GM19099 (cell line): Measurements from ENCODE around the gene RNU1-2.

ENCODE experiments used
- POLR2A ChIP-seq: IDR thresholded peaks from 3 replicates; pipeline ENCODE4 v1.6.1; 2011; ENCODE audit warnings: low read depth; ENCODE audit not compliant: insufficient read length; ENCODE audit errors: extremely low read depth

RNU1-2 gene

DNA sequence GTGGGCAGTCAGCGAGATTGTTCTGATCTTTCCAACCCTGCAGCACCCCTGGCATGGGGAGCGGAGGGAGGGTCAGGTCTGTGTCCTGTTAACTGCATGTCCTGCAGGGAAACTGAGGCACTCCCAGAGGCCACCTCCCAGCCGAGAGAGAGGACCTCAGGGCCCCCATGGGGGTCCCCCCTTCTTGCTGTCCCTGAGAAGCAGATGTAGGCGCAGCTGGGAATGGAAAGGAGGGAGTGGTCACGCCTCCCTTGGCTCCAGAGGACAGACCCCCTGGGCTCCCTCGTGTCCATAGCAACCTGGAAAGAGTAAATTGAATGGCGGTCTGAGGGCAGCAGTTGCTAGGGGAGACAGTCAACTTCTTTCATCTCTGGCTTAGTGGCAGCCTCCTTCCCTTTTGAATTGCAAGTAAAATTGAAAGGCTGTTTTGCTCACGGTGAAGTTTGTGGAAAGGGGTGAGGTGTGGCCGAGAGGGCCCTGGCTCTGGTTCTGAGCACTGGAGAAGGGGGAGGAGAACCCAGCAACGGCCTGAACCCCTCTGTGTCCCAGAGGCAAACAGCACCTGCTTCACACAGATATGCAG, 30.8 kb downstream of the RNU1-2 start:
- no peak for TF ChIP-seq POLR2A

DNA sequence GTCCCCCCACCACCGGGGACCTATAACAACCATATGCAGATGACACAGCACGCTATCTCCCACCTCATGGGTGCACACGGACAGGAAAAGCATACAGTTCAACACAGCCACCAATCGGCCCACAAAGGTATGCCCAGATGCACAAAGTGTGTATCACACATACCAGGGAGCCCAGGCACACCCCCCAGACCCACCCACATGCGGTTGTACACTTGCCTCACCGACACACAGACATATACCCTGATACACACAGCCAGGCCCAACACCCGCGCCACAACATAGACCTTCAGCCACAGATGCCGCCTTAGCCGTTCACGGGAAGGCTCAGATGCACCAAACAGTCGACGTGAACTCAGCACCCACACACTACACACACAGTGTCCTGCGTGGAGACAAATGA, 31.5 kb downstream of the RNU1-2 start:
- TF ChIP-seq POLR2A, result no peak

DNA sequence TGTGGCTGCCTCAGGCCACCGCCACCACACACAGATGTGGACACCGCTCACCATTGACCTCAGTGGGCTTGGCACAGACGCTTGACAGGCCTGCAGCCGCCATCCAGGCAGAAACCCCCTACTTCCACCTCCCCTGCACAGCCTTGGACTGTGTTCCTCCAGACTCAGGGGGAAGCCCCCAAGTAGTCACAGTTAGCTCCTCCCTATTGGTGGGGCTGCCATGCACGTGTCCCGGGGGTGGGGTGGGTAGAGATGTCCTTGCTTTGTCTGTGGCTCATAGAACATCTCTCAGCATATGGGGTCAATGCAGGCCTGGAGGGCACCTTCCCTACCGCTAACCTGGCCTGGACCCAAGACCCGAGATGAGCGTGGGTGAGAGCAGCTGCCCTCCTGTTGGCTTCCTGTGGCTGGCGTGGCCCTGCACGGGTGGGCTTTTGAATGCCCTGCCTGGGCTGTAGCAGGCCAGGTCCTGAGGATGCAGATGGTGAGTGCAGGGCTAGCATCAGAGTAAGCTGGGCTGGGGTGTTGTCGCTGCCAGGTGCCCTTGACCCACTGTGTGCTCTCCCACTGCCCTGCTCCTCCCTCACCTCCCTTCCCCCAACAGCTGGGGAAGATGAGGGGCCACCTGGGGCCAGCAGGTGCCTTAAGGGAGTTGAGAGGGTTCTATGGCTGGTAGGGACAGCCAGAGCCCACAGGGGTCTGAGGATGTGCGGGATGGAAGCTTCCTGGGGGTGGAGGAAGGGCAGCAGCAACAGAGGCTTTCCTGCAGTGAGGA, 32.1 kb downstream of the RNU1-2 start:
- TF ChIP-seq POLR2A, result no peak

DNA sequence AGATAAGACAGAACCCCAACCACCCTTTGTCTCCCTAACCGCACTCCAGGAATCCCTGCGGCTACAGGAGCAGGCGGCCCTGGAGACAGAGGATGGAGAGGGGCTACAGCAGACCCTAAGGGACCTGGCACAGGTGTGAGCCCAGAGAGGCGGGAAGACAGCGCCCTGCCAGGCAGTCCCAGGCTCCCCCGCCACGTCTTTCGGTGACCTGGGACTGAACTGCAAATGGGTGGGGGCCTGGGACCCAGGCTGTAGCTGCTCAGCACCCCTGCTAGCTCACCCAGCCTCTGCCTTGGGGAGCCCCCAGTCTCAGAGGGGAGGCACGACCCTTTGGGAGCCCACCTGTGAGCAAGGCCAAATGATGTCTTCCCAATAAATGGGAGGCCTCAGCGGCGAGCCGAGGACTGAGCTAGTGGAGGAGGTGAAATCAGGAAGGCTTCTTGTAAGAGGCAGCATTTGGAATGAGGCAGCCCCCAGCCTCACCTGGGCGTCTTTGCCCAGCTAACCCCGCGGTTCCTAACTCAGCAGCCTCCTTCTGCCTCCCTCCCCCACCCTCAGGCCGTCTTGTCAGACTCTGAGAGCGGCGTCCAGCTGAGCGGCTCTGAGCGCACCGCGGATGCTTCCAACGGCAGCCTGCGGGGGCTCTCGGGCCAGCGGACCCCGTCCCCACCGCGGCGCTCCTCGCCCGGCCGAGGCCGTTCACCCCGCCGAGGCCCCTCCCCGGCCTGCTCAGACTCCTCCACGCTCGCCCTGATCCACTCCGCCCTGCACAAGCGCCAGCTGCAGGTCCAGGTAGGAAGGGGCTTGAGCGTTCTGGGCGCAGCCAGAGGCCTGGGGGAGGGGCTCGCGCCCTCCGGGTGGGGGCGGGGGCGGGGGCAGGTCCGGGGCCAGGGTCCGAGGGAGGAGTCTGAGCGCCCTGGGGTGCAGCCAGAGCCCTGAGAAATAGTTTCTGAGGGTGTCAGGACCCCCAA, 42.9 kb downstream of the RNU1-2 start:
- TF ChIP-seq POLR2A, result no peak

DNA sequence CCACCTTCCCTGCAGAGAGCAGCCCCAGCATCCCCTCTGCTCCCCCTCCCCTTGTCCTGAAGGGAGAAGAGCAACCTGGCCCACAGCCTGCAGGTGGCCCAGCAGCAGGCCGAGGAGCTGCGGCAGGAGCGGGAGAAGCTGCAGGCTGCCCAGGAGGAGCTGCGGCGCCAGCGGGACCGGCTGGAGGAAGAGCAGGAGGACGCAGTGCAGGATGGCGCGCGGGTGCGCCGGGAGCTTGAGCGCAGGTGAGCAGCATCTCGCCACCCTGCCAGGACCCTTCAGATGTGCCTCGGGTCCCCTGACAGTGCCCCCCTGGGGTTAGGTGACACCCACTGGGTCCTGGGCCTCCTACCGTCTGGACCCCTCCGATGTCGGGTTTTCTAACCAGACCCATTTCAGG, 48.3 kb downstream of the RNU1-2 start:
- no peak for TF ChIP-seq POLR2A
